HG03196 (cell line): ENCODE results near the gene CAPN13.

ENCODE experiments used
- ATAC-seq: cut with Tn5 transposase; IDR thresholded peaks from one replicate; pipeline ENCODE4 v1.9.1; 2021; ENCODE audit not compliant: unreplicated experiment

Gene CAPN13

DNA sequence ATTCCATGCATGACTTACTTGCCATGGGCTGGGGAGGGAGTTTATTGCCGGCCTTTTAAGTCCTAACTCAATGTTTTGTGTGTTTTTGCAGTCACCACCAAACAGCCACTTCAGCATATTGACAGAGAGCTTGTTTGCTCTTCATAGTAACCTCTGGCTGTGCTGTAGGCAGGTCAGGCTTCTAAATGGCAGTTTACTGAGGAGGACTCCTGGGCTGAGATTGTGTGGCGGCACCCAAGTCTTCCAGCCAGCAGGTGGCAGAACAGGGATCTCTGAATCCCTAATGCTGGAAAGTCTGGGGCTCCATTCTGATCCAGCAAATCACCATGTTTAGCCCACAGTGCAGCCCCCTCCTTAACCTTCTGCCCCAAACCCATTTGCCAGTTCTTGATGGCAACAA lies 121.2 kb downstream of the CAPN13 start:
- no peak for ATAC-seq

DNA sequence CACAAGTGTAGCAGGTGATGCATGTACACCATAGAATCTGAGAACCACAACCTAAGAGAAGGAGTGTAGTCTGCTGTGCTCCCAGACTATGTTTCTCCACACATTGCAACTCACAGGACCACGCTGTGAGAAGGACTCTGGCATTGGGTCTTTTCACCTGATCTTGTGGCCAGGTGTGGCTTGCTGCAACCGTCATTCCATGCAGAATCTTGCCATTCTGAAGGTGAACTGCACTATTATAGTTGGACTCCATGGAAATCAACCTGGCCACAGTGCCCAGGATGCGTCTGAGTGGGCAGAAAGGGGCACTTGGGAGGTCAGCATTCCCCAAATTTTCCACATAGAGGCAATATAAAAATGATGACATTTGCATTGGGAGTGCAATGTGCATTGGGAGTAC lies 122.2 kb downstream of the CAPN13 start:
- ATAC-seq = no peak

DNA sequence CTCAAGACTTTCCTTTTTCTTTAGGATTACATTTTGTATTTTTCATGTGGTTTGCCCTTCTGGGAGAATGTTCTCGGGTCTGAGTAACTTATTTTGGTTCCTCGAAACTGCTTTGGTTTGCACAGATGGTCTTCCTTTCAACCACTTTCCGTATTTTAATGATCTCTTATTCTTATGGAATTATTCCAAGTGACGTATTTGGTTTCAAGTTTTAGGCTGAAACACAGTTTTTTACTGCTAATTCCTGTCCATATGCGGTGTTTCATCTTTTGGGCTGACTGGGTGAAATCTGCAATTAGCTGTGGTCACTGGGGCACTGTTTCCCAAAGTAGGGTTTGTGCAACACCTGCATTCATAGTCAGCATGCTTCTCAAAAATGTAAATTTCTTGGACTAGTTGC lies 122.7 kb downstream of the CAPN13 start:
- no peak for ATAC-seq

DNA sequence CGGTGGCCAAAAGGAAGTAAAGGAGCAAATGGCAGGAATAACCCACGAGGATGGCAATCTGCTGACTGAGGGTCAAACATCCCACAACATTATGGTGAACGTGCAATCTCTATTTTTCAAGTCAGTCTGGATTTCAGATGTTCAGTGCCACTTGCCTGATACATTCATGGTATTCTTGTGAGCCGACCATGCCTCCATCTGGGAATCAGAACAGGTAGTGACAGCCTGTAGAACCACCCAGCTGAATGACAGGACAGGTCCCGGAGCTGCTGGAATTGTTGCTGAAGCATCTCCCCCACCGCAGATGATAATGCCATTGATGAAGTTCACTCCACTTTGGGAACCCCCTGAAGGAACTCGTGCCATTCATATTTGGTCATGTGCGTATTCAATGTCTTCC lies 123.2 kb downstream of the CAPN13 start:
- ATAC-seq = no peak

DNA sequence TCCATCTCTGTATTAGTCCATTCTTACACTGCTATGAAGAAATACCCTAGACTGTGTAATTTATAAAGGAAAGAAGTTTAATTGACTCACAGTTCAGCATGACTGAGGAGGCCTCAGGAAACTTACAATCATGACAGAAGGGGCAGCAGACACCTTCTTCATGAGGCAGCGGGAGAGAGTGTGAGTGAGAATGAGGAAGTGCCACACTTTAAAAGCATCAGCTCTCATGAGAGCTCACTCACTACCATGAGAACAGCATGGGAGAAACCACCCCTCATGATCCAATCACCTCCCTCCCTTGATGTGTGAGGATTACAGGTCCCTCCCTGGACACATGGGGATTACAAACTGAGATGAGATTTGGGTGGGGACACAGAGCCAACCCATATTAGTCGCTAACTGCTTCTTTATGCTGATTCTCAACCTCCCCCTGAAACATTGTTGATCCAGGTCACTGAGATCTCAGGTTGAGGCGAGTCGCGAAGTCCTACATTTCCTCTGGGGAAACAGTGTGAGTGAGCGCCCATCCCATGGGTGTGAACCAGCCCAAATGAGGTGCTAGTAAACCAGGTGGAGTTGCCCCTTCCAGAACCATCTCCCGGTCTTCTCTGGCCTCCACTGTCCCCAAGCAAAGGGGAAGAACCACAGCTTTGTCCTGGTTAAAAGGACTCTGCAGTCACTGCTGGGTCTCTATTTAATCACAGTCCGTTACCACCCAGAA lies 123.8 kb downstream of the CAPN13 start:
- no peak for ATAC-seq

DNA sequence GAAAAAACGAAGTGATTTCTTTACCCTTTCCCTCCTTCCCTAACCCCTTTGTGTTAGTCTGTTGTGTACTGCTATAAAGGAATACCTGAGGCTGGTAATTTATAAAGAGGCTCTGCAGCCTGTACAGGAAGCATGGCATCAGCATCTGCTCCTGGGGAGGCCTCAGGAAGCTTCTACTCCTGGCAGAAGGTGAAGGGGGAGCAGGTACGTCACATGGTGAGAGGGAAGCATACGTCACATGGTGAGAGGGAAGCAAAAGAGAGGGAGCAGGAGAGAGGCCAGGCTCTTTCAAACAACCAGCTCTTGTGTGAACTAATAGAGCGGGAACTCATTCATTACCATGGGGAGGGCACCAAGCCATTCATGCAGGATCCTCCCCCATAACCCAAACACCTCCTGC lies 126.2 kb downstream of the CAPN13 start:
- ATAC-seq = no peak

DNA sequence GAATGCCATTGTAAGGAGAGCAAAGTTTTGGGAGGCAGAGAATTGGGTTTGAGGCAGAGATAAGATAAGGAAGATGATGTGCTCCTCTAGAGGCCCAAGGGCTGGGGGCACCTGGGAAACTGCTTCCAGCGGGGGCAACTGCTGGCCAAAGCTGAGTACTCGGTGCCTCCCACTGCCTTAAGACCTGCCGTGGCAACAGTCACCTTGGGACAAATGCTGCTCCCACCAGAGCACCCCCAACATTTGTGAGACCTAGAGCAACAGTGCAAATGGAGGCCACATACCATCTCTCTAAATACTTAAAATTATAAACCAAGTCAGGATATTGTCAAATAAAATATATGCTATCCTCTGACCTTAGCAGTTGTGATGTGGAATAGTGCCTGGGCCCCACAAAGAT lies 127.1 kb downstream of the CAPN13 start:
- no peak for ATAC-seq

DNA sequence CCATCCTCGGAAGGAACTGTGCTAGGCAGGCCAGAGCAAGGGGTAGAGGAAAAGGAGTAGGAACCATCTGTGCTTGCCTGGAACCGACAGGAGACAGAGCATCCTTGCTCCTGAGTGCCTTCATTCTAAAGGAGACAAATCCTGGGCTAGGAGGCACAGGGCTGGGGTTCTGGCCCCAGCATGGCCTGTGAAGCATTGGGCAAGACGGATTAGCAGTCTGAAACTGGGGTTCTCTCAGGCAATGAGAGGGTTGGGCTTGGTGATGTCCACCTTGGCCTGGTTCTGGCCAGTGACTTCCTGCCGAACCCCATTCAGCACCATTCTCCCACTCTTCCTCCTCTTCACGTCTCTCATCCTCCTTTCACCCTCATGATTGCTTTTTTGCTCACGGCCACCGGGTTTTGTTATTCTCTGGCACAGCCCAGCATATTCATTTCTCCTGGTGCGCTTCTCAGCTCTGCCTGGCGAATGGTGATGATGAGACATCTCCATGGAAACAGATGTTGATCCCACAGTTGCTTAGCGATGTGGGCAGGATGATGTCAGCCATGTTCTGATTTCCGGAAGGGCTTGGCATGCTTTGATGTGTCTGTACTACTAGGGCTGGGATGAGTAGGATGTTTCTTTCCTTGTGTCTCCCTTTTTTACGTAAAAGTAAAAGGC lies 127.7 kb downstream of the CAPN13 start:
- no peak for ATAC-seq

DNA sequence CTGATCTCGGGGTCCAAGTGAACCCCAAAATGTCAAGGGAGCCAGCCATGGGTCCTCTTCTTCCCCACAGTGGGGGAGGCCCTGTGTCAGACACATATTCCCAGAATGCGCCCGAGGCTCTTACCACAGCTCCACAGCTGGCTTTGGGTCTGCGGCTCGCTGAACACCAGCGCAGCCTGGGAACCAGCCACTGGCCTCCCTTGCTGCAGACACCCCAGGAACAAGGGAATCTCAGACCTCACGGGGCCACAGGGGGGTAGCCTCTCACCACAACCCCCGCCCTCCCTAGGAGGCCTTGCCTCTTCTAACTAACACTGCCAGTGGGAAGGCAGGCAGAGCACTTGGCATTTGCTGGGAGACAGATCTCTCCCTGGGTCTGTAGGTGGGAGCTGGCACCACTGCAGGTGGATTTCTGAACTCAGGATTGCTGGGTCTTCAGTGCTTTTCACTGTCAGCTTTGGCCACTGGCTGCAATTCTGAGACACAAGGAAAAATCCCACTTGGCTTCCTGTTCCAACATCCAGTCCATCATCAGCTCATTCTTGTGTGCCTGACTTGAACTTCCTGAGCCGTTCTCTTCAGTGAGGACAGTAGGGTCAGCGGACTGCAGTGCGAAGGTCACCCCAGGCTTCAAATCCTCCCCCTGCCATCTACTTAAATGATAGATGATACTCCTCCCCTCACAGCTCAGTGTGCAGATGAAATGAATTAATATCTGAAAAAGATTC lies 128.7 kb downstream of the CAPN13 start:
- no peak for ATAC-seq

DNA sequence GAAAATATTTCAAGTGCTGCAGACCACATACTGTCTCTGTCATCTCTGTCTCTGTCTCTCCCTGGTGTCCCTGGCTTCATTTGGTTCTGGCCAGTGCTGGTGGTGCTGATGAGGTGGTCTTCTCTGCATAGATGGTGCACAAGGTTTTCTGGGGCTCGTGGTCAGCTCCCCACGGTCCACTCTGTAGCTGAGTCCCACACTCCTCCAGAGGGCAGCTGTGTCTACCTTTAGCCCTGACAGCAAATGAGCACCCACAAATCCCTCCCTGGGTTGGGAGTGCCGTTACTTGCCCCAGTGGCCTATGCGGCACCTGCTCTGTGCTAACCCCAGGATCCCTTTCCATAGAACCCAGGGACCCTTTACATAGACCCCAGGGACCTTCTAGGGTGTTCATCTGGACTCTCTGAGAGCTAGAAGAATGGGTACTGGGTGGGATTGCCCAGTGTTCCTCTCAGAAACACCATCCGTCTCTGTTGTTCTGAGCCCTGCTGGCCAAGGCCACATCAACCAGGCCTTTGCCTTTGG lies 129.3 kb downstream of the CAPN13 start:
- ATAC-seq = no peak

DNA sequence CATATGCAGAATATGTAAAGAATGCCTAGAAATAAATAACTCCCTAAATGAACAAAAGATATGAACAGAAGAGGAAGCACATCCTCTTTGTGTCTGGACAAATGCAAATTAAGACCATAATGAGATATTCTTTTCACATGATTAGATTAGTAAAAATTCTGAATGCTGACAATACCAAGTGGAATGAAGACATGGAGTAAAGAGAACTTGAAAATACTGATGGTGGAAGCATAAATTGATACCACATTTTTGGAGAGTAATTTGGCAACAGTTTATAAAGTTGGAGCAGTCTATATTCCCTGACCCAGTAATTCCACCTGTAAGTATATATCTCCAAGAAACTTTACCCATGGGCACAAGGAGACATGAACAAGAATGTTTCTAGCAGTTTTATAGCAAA lies 130.0 kb downstream of the CAPN13 start:
- no peak for ATAC-seq

DNA sequence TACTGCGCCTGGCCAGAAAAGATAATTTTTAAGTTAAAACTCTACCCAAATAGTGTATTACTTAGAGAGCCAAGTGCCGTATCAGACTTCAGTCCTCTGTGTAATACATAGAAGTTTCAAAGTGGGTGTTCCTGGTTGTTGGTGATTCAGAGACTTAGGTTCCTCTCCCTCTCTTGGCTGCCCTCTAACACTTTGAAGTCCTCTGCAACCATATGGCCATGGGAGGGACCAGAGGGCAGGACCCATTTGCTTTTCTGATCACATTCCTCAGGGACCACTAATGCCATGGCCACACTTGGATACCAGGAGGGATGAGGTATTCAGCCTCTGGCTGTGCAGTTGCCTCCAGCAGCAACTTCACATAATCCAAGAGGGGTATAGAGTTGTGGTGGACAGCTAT lies 131.5 kb downstream of the CAPN13 start:
- ATAC-seq = no peak

DNA sequence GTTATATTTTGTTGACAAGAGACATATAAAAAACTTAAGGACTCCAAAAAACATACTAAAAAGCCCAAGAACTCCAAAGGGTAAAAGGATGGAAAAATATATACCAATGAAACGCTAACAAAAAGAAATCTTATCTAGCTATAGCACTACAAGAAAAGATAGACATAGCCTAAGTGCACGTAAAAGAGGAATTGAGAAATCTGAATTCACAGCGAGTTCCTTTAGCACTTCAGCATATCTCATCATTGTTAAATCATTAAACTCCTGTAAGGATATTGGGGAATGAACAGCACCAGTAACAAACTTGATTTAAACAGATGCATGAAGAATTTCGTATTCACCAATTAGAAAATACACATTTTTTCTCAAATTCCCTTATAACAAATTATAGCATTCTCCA lies 134.1 kb downstream of the CAPN13 start:
- no peak for ATAC-seq
